ENCODE measurements around the gene CSNK2B.
A peak's percentile ranks its signal among the peaks of the same experiment; 100 is the strongest.

Gene CSNK2B

DNA sequence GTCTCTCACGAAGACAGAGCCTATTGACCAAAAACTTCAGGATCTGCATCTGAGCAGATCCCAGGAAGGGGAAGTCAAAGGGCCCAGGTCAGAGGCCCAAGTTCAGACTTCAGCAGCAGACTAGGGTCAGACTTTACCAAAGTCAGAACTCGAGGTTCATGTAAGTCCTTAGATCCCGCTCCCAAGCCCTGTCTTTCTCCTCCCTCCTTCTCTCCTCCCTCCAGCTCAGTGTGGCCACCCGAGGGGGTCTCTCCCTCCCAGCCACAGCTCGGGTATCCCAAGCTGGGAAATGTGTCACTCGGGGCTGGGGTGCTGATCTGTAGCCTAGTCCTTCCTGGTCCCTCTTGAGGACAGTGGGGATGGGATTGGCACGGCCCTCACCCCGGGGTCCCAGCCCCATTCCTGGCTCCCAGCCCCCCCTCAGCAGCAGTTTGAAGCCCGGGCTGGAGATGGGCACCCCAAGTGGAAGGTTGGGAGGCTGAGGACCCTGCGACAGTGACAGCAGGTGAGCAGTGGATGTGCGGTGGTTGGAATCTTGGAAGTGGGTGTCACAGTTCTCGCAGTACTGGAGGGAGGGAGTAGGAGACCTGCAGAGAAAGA is 3.7 kb upstream of the CSNK2B start:
- no peak for DNase-seq

DNA sequence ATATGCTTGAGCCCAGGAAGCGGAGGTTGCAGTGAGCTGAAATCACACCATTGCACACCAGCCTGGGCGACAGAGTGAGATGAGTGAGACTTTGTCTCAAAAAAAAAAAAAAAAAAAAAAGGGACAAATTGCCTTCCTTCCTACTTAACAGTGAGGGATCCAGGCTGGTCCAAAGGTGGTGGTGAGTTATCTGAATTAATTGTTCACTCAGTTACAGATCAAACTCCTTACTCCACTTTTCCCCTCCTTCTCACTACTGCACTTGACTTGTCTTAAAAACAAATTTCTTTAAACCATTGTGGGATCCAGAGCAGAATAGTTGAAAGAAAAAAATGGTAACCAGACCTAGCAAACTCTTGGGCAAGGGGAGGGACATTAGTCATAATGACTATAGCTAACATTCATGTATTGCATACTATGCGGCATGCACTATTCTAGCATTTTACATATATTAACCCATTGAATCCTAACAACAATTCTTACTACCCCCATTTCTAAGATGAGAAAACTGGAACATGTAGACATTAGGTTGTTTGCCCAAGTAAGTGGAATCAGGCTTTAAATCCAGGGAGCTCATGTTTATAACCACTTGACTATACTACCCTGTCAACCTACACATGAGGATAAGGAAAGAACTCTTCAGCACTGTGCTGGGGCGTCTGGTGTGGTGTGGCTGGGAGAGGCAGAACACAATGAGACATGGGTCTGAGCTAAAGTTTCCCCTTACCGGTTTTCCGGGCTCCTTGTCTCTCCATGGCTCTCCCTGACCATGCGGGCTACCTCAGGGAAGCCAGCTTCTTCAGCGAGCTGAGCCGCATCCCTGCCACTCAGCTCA is 2.5 kb upstream of the CSNK2B start:
- DNase-seq: no peak

DNA sequence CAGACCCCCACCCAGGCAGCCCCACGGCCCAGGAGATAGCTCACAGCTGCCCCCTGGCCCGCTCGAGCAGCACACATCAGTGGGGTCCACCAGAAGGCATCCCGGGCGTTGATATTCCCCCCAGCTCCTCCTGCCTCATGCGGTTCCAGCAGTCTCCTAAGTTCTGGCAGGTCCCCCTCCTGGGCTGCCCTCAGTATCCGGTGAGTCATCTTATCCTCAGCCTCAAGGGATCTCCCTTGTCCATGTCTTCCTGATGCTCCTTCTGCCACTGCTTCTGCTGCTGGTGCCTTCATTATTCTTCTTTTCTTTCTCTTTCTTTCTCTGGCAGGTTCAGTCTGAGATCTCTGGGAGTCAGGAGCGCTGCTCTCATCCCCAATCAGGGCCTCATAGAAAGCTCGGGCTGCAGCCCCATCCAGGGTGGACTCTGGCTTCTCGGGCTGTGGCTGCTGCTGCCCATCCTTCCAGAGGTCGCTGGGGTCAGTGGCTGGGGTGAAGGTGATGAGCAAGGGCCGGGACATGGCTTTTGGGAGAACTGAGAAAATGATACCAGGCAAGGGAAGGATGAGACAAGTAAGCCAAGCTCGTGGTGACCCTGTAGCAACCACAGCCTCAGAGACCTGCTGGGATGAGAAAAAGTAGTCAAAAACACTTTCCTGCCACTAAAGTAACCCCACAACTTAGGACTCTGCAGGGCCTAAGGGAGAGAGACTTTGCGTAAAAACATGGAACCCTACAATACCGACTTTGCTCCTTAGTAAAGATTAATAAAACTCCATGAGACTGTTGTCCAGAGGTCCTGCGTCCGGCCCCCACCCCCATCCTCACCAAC is 1.7 kb upstream of the CSNK2B start:
- DNase-seq: peak; percentile 68

DNA sequence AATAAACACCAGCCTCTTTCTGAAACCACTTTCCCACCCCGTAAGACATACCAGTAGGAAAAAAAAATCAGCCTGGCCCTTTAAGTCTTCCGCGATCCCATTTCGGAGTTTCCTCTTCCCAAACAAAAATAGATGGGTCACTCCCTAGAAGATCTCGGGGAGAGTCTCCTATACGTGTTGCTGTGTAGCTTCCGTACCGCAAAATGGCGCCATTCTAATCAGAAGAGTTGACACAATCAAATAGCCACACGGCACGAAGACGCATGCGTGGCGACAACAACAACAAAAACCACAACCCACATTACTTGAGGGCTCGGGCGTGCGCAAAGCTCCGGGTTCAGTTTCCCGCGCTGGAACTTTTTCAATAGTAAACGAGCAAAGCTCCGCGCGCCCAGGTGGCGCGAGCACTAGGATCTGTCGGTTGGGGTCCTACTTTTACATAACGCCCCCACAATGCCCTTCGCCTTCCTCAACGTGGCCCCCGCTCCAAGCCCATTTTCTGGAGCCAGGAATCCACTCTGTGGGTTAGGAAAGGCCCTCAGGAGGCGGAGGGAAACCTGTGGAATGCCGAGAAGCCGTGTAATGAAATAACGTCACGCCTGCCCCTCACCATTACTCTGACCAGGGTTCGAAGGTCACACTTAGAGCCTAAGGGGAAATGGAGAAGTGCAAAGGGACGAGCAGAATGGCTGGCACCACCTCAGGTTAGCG is 935 bp upstream of the CSNK2B start, which contains the start of gene GPANK1:
Gene GPANK1, minus strand, starts transcription at position 208 of the 711 bp plus-strand sequence. CDS start 519 bp downstream, outside the sequence.
- DNase-seq: peak; percentile 96

DNA sequence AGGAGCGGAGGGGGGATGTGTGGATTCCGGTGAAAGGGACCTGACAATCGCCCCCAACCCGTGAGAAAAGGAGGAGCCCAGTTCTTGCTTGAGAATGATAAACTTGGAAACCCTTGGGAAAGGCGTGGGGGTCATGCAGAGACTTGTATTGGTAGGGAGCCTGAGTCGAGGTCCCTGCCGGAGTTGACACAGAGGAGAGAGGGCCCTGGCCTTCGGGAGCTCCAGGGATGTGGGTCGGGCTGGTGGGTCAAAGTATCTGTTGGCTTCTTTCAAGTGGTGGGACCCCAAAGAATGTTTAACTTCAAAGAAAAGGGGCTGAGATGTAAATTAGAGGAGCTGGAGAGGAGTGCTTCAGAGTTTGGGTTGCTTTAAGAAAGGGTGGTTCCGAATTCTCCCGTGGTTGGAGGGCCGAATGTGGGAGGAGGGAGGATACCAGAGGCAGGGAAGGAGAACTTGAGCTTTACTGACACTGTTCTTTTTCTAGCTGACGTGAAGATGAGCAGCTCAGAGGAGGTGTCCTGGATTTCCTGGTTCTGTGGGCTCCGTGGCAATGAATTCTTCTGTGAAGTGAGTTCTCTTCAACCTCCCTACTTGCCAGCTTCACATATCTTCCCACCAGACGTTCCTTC is 571 bp downstream of the CSNK2B start:
- DNase-seq: no peak

DNA sequence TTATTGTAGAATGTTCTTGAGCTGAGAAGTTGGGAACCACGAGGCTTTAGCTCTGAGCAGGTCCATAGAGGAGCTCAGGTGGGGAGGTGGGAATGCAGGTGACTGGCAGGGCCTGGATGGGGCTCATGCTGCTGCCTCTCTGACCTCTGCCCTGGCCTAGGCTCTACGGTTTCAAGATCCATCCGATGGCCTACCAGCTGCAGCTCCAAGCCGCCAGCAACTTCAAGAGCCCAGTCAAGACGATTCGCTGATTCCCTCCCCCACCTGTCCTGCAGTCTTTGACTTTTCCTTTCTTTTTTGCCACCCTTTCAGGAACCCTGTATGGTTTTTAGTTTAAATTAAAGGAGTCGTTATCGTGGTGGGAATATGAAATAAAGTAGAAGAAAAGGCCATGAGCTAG is 3.8 kb downstream of the CSNK2B start, which contains the start of gene LY6G5B:
Gene LY6G5B, plus strand, starts transcription at position 301 of the 400 bp plus-strand sequence. CDS start 975 bp downstream, outside the sequence.
- DNase-seq: no peak

DNA sequence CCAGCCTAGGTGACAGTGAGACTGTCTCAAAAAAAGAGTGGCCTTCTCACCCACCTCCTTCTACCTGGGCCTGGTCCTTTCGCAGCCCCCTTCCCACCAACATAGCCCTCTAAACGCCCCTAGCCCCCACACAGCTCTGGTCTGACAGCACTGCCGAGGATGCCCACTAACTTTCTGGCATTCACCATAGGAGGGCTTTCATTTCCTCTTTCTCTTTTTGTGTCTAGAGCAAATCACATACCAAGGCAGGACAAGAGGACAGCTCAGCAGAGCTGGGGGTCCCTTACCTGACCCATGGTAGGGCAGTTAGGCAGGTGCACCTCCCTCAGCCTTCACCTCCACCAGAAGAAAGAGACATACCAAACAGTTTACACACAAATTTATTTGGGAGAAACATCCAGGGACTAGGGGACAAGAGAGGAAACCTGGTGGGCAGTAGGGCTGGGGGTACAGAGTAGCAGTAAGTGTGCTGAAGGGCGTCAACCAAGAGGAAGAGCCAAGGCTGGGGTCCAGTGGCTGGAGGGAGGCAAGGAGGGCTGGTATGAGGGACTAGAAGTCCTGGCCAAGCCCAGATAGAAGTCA is 10.5 kb downstream of the CSNK2B start:
- DNase-seq: no peak

DNA sequence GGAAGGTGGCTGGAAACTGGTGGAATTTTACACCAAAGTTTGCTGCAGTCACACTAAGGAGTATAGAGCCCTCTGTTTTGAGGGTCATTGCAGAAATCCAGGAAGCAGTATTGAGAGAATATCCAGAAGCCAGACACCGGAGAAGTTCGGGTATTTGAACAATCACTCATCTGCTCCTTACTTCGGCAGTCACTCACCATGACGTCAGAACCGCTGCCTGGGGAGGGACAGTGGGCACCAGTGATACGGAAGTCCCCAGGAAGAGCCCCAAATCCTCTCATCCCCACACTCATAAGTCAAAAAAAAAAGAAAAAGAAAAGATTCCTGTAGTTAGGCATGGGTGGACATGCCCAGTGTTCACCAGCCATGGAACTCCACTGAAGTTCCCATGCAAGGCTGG is 11.0 kb downstream of the CSNK2B start:
- no peak for DNase-seq

DNA sequence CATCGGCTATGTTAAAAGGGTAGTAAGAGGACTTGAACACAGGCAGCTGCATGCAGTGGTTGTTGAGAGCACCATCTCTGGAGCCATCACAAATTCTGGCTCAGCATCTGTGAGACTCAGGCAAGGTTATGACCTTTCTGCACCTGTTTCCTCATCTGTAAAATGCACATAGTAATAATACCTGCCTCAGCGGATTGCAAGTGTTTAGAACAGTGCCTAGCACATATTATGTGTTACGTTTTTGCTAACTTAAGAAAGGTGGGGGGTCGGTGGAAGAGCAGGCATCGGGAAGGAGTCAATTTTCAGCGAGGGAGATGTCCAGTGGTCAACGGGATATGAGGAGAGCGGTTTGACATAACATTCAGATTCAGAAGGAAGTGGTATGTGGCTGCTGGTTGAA is 12.1 kb downstream of the CSNK2B start:
- no peak for DNase-seq

DNA sequence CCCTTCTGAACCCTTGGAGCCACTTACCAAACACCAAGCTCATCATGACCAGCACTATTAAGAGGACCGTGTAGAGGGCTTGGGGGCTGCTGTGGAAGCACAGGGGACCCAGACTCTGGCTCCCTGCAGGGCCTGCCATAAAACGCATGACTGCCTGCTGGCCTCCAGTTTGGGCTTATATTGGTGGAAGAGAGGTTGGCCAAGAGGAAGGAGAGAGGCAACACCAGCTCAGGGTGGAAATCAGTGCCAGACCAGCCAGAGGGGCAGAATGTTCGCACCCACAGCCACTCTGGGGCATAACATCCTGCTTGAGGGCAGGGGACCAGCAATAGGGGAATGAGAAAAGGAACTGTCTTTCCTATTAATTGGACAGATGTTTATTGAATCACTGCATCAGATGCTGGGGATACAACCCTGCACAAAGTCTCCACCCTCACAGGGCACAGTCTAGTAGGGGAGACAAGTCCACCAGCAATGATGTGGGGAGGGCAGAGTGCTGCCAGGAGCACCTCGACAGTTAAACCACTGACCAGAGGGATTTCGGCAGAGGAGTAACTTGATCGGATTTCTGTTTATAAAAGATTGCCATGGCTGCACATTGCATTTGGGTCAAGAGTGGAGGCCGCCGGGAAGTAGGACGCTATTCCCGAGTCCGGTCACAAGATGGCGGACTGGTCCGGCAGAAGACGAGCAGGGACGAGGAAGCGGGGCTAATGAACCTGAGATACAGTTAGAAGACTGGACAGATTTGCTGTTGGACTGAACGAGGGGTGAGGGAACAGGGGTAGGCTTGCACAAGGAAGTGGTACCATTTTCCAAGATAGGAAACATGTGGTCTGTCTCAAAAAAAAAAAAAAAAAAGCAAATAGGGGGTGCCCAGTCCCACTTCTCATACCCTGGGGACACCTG is 14.6 kb downstream of the CSNK2B start, which contains the start of gene LY6G5C:
Gene LY6G5C, minus strand, starts transcription at position 842 of the 909 bp plus-strand sequence. Its CDS starts 694 bp downstream, at position 148.
- DNase-seq: peak; percentile 87

DNA sequence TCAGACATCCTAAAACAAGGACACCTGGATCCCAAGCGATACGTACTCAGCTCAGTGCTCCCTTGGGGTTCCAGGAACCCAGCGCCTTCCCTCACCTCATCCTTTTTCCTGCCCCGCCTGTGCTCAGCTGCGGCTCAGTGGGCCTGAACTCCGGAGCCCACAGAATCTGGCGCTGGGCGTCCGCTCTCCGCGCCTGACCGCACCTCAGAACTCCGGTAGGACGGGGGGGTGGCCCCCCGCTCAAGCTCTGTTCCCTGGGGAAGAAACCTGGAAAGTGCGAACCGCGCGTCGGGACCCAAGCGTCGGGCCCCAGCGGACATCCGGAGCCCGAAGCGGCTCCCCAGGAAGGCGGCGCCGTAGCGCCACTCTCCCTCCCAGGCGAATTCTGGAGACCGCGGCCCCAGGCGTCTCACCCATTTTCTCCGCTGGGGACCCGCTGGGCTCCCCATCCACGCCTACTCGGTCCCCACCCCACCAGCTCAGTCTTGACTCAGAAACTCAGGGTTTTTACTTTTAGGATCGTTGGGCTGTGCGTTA is 15.3 kb downstream of the CSNK2B start:
- DNase-seq: peak; percentile 81

DNA sequence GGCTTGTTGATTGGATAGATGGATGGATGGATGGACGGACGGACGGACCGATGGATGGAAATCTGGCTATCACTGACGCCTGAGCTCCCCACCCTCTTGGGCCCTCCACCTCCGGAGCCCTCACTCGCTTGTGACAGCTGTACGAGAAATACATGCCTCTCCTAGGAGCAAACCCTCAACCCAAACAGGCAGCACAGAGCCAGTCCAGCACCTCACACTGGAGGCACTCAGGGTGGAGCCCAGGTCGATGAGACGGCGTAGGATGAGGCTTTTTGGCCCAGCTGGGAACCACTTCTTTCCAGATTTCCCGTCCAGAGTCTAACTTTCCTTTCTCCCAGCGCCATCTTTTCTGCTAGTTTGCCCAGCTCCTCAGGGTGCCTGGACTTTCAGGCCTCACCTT is 17.7 kb downstream of the CSNK2B start:
- DNase-seq: no peak

DNA sequence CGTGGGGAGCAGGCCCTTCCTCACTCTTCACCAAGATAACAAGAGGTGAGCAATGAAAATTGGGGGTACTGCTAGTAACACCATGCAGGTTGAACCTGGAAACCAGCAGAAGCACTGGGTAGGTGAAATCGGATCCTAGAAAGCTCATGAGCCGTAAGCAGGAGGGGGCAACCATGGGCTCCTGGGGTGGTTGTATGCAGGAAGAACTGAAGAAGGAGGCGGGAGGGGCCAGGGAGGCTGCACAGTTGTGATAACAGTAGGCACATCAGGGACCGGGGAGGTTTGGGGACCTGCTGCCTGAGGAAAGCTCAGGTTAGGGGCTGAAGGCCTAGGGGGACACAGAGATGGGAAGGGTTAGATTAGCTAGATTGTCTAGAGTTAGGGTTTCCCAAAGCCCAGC is 20.6 kb downstream of the CSNK2B start:
- DNase-seq: no peak

DNA sequence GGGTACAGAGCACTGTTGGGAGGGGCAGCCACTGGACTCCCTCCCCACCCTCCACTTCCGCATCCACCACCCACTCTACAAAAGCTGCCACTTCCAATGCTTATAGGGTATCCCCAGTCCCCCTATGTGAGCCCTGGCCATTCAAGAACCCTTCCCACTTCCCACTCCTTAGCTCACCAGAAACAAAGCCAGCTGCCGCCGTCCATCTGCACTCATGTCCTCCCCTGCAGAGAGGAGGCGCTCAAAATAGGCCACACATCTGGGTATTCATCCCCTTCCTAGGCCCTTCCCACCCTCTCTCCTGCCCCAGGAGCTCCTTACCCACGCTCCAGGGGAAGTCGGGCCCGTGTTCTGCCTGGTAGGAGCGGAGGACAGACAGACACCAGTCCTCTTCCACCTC is 21.4 kb downstream of the CSNK2B start:
- DNase-seq: no peak

DNA sequence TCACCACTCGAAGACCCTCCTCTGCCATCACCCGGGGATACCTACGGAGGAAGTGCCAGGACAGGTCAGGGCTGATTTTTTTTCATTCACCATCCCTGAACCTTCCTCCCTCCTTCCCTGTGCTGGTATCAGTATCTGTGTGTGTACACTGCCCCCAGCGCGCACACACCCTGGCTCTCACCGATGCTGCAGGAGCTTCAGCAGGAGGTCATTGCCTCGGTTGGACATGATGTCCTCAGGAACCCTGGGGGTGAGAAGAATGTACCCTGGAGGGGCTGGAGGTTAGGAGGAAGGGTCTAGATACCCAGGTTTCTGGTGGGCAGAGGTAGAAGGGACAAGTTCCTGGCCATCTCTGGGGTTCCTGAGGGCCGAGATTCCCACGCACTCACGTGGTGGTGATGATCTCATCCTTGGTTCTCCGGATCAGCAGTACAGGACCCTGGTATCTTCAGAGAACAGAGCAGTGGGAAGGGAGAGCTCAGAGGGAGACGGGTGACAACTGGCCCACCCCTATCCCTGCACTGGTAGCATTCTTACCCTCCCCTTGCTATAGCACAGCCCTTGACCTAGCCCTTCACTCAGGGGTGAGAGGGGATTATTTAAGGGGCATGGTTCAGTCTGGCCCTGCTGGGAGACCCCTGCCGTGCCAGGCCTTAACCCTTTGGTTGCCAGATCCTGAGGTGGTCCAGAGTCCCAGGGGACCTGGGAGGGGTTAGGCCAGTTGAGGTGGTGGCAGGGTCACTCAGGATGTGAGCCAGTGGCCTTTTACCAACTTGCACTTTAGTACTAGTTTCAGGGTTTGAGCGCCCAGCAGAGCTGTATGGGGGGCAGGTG is 22.2 kb downstream of the CSNK2B start:
- DNase-seq: no peak

DNA sequence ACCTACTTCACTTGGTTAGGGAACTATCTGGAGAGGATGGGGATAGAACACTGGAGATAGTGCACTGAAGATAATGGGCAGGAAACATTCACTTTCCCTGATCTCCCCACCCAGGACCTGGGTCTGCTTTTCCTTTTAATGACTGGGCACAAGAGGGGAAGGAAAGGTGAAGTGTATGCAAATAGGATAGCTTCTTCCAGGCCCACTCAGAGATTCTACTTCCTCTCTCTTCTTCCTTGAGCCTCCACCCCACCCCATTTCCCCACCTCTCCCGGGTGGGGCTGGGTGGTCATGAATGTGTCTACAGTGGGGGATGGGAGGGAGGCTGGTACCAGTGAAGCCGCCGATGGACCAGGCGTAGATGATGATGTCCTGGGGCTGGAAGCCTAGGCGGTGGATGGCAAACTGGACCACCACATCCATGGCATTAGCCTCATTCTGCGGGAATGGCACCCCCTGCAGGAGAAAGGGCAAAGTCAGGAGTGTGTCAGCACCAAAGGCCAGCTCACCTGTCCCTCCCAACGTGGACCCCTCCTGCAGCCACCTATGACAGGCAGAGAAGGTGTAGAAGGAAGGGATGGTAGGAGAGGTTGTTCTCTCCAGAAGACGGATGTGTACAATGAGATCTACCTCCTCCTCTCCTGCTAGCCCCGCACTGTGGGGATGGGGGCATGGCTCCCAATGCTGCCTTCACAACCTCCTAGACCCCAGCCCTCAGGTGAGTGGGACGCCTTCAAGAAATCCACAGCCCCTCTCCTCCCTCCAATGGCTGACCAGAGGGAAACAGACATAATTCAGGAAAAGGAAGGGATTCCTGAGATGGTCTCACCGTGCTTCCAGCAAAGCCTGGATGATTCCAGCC is 23.6 kb downstream of the CSNK2B start:
- DNase-seq: peak; percentile 66

DNA sequence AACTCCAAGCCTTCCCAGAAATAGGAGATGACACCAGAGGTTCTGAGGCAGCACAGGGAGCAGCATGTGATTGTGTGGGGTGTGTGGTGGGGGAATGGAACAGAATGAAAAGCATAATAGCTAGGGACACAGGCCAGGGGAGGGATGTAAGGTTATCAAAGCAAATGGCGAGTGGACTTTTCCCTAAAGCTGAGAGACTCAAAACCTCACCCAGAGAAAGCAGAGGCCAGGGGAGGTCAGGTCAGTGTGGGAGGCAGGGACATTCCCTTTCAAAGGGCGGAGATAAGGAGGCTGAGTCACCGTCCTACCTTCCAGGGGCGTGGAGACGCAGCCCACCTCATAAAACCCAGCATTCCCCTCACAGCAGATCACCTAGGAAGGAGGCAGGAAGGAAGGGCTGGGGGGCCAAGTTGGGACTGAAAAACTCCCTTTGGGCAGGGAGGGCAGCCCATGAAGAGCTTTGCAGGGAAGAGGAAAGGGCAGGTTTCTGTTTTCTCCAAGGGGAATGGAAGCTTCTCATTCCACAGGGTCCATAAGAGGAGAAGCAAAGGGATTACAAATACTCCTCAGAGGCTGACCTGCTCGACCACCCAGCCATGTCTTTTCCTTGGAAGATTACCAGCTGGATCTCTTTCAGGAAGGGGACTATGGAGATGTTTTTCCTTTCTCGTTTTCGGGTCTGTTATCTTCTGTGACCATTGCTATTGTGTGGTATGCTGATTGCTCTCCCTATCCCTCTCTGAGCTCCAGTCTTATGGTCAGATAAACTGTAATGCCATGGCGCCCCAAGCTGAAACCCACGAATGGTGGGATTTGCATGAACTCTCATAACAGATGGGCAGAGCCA is 24.6 kb downstream of the CSNK2B start:
- no peak for DNase-seq
